Fibroblast of the aortic adventitia (primary cell): ENCODE measurements around the gene PROK1. TPM values are rescaled to one million over a fixed set of nuclear protein-coding genes. Genes with fewer than 3 reads are reported as not detected.

Experiments
- DNase-seq: peaks from one replicate; pipeline ENCODE4 v3.0.0-alpha.2; 2010; ENCODE audit warnings: low read depth
- H3K4me3 ChIP-seq: 2 replicates; pipeline ENCODE4 v1.5.1; 2011; ENCODE audit warnings: low read depth, mild to moderate bottlenecking, control low read depth, low read length, moderate library complexity
- total RNA-seq: library from RNA; depleted of rRNA; stranded (reverse); fragments of >200 nt; gene quantifications from 2 replicates; pipeline ENCODE4 v1.2.3, GENCODE V29; 2012; ENCODE audit warnings: low replicate concordance
- TF ChIP-seq, protein P1 (sequence below): IDR thresholded peaks from 2 replicates; pipeline ENCODE4 v1.5.1; 2011; ENCODE audit warnings: mild to moderate bottlenecking, low read length, control low read depth, inconsistent platforms; ENCODE audit not compliant: insufficient read depth

The PROK1 gene
- total RNA-seq, 1 donor: not detected

DNA sequence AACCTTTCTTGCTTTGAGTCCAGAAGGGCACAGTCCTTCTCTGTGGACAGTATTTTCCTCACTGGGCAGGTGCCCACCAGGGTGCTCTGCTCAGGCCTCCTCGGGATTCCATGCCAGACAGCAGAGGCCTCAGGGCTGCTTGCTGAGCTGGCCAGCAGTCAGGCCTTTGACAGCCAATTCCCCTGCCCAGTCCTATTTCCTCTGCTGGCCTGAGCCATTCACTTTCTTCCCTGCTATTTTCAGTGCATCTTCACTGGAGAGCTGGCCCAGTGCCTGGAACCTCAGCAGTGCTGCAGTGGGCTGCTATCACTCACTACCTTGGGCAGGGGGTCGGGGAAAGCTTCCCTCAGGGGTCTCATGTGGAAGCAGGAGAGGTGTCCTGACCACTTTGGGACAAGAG is 34.8 kb downstream of the PROK1 start:
- DNase-seq: no peak
- no peak overlapping the region for H3K4me3 ChIP-seq
- TF ChIP-seq, protein P1, sequence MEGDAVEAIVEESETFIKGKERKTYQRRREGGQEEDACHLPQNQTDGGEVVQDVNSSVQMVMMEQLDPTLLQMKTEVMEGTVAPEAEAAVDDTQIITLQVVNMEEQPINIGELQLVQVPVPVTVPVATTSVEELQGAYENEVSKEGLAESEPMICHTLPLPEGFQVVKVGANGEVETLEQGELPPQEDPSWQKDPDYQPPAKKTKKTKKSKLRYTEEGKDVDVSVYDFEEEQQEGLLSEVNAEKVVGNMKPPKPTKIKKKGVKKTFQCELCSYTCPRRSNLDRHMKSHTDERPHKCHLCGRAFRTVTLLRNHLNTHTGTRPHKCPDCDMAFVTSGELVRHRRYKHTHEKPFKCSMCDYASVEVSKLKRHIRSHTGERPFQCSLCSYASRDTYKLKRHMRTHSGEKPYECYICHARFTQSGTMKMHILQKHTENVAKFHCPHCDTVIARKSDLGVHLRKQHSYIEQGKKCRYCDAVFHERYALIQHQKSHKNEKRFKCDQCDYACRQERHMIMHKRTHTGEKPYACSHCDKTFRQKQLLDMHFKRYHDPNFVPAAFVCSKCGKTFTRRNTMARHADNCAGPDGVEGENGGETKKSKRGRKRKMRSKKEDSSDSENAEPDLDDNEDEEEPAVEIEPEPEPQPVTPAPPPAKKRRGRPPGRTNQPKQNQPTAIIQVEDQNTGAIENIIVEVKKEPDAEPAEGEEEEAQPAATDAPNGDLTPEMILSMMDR: no peak

DNA sequence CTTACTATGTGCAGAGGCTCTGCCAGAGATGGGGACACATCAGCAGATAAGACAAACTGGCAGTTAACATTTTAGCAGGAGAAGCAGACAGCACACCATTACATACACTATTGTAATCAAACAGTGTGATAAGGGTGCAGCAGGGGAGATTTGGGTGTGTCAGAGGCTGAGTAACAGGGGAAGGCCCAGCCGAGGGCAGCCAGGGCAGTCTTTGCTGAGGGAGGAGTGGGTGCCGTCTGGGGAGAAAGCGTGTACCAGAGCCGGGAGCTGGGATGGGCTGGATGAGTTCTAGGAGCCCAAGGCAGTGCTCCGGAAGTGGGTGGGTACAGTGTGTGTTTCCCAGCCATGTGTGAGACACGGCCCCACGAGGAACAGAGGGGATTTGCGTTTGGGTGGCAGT is 36.8 kb downstream of the PROK1 start:
- H3K4me3 ChIP-seq: no peak overlapping the region
- TF ChIP-seq, protein P1: no peak
- peak; percentile 40 for DNase-seq

DNA sequence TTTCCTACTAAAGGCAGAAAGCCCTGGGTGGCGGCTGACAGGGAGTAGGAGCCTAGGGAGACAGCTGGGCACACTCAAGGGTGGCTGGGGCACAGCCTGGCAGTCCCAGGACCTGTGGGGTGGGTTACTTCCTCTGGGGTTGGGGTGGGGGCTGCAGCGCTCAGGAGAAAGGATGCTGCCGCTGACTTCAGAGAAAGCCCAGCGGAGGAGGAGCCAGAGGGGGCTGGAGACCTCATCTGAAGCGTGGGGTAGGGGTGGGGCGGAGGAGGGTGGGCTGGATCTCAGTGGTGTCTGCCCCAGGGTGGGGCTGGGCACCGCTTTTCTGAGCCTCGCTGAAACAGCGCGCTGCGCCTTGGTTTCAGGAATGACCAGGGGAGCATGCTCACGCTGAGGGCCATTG is 37.2 kb downstream of the PROK1 start:
- TF ChIP-seq, protein P1: no peak
- no peak for DNase-seq
- no peak overlapping the region for H3K4me3 ChIP-seq

DNA sequence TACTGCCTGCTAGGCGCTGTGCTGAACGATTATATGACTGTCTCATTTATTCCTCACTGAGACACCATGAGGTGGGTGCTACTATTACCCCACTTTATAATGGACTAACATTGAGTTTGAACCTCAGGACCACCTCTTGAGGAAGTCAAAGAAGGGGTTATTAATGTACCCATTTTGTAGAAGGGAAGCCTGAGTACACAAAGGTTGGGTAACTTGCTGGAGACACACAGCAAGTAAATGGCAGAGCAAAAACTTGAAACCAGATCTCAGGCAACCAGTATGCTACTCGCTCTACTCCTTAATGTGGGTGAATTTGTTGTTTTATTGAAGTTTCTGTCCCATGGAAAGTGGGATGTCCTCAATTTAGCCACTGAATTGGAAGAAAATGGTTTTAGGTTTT is 37.9 kb downstream of the PROK1 start:
- H3K4me3 ChIP-seq: no peak overlapping the region
- DNase-seq: no peak

DNA sequence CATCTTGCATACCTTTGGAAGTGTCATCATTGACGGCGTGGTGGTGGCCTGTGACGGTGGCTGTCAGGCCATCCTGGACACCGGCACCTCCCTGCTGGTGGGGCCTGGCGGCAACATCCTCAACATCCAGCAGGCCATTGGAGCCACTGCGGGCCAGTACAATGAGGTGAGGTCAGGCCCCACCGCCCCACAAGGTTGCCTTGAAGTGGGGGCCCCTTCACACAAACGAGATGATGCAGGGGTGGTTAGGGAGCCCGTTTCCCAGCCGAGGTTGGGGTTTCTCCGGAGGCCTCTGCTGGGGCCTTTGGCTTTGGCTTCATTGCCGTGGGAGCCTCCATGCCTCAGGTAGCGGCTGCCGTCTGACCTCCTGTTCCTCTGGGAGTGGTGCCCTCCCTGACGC is 38.5 kb downstream of the PROK1 start:
- no peak for DNase-seq
- TF ChIP-seq, protein P1: no peak

More for the DNA sequence above, 37.9 kb downstream of the PROK1 start:
- TF ChIP-seq, protein P1: no peak

DNA sequence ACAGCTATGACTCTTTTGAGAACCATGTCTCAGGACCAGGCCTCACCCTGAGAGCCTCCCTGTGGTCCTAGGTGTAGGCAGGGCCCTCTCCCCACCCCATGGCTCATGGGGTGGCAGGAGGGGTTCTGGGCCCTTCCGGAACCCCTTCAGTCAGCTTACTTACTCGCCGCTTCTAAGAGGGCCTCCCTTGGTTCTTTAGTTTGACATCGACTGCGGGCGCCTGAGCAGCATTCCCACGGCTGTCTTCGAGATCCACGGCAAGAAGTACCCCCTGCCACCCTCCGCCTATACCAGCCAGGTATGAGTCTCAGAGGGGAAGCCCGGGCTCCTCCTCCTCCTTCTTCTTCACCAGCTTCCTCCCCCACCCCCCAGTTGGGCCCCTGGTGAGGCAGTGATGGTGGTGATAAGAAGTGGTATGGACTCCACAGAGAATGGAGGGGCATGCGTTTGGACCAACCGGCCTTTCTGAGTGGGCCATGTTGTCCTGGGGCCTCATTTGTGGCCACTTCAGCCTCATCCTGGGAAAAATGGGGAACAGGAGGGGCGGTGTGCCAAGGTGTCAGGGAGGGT is 39.1 kb downstream of the PROK1 start:
- DNase-seq: no peak
- no peak overlapping the region for H3K4me3 ChIP-seq
- TF ChIP-seq, protein P1: no peak

More for the DNA sequence above, 38.5 kb downstream of the PROK1 start:
- H3K4me3 ChIP-seq: no peak overlapping the region
